Lung microvascular endothelial cell (primary cell): ENCODE measurements around the gene ZNF598. TPM values are rescaled to one million over a fixed set of nuclear protein-coding genes. Genes with fewer than 3 reads are reported as not detected.
A peak's percentile ranks its signal among the peaks of the same experiment; 100 is the strongest.

ENCODE experiments used
- DNase-seq, 2 donors: peaks; one replicate each; pipeline versions ENCODE4 v3.0.0 to v3.0.0-alpha.2; 2010; ENCODE audit warnings: low read depth in 2 of 2
- total RNA-seq: library from RNA; depleted of rRNA; stranded (reverse); fragments of >200 nt; gene quantifications from 2 replicates; pipeline ENCODE4 v1.2.1, GENCODE V29; 2014

The ZNF598 gene
- total RNA-seq, 1 donor from 2014 or later: 9.7 TPM

- DNase-seq: peak; percentile 91 to 96
These were observed 17.5 kb downstream of the ZNF598 start for GRCh38 chr16:1991948-1992703.

DNA sequence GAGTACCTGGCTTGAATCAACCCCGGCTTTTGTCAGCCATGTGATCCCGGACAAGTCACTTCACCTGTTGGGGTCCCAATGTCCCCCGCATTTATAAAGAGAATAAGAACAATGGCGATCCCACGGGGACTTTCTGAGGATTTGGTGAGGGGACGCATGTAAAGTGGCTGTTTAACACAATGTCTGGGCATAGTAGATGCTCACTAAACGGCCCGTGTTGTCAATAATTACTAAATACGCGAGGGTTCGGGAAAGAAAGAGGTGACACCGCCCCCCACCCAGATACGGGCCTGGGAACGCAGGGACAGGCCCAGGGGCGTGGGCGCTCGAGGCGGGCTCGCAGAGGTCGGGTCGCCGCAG lies 18.1 kb downstream of the ZNF598 start:
- no peak for DNase-seq

DNA sequence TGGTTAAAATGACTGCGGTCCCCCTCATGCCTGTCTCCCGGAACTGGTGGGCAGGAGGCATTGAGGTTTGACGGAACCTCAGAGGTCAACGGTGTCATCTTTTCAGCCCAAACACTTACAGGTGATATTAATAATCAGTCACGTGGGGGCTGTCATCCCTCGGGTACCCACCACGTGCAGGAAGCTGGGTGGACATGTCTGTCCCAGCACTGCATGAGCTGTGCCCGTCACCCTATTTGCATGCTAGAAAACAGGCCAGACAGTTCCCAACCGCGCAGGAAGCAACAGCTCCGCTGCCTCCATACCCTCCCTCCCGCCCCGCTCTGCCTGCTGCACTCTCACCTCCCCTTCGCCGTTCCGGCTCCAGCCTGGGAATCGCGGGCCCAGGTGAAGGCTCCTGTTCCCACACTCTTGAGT lies 18.5 kb downstream of the ZNF598 start:
- DNase-seq: no peak

- DNase-seq: no peak
These were observed 19.1 kb downstream of the ZNF598 start for GRCh38 chr16:1990351-1991134.

GRCh38 chr16:1990101-1990350 lies 19.6 kb downstream of the ZNF598 start:
- DNase-seq: no peak

- no peak for DNase-seq
These were observed 20.2 kb downstream of the ZNF598 start, which contains the start of gene SYNGR3 for GRCh38 chr16:1989209-1990100. SYNGR3 (plus strand) TSS chr16:1989970; CDS start chr16:1990103, 133 bp downstream.

GRCh38 chr16:1987198-1987597 lies 22.4 kb downstream of the ZNF598 start:
- no peak for DNase-seq

GRCh38 chr16:1985466-1986150 lies 24.0 kb downstream of the ZNF598 start:
- no peak for DNase-seq

- peak in 1 of 2 donors; percentile 40 for DNase-seq
These were observed 25.0 kb downstream of the ZNF598 start for GRCh38 chr16:1984347-1985225.

DNA sequence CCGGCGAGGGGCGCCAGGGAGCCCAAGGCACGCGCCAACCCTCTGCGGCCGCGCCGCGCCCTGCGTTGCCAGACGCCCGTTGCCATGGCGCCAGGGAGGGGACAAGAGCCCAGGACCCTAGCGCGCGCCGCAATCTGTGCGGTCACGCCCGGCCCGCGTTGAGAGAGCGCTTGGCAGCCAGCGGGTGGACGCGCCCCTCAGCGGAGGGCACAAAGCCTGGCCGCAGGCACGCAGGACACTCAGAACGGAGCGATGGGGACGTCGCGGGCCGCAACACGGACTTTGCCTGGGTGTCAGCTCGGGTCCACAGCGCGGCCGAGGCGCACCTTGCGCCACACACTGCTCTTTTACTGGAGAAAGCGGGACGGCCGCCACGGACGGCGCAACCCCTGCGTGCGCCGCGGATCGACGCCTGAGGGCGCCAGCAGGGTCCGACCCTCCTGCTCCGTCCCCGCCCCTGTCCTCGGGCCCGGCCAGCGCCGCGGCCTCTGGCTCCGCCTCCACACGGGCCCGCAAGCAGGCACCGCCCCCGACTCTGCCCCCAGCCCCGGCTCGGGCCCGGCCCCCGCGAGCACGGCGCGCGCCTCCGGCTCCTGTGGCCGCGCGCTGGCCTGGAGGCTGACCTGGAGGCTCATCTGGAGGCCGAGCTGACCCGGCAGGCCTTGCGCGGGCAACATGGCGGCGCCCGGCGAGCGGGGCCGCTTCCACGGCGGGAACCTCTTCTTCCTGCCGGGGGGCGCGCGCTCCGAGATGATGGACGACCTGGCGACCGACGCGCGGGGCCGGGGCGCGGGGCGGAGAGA lies 25.9 kb downstream of the ZNF598 start, which contains the start of gene GFER:
Gene GFER, plus strand, starts transcription at position 650 of the 803 bp plus-strand sequence. Its CDS starts 26 bp downstream, at position 676.
- peak; percentile 95 to 97 for DNase-seq

- no peak for DNase-seq
These were observed 26.6 kb downstream of the ZNF598 start for GRCh38 chr16:1982991-1983543.

- DNase-seq: no peak
These were observed 27.6 kb downstream of the ZNF598 start for GRCh38 chr16:1982013-1982433.

DNA sequence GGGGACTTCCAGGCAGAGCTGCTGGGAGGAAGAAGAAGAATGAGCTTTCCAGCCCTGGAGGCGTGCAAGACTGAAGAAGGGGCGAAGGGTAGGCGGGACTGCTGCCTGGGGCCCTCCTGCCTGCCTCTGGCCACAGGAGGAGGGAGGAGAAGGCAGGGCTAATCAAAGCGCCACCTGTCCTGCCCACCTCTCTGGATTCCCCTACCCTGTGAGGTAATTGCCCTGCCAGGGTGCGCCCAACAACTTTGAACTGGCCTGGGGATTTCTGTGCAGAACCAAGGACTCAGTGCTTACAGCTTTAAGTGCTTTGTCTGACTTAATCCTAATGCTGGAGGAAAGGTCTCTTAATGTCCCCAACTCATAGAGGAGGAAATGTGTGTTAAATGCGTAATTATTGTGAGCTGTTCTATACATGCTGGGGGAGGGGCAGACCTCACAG lies 28.2 kb downstream of the ZNF598 start, which contains the start of gene NOXO1:
Gene NOXO1, minus strand, starts transcription at position 72 of the 439 bp plus-strand sequence. CDS start 290 bp downstream, outside the sequence.
- DNase-seq: no peak

- no peak for DNase-seq
These were observed 28.9 kb downstream of the ZNF598 start for GRCh38 chr16:1980770-1981087.

GRCh38 chr16:1980030-1980769 lies 29.4 kb downstream of the ZNF598 start:
- DNase-seq: no peak

DNA sequence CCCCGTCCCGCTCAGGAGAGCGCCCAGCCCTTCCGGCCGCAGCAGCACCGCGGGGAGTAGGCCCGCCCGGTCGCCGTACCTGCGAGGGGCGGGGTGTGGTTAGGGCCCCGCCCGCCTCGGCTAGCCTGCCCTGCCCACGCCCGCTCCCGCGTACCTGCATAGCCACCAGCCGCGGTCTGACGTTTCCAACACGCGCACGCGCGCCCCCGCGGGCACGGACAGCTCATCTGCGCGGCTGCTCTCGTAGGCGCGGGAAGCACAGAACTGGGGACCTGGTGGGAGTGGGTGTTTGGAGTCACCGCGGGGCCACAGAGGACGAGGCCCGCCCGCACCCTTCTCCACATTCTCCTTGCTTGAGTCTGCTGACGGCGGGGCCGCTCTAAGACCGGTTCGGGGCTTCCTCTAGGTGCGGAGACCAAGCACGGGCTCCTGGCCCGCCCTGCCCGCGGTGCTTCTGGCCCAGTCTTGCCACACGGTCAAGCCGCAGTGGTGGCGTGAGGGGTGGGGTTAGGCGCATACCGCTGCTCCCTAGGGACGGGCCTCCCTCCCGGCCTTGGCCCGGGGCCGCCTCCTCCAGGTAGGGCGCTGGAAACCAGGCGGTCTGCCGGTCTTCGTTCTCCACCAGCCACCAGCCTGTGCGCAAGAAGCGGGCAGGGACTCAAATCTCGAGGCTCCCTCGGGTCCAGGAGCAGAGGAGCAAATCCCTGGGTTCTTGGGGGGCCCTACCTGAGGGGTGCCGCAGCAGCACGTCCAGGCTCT lies 30.2 kb downstream of the ZNF598 start:
- DNase-seq: no peak

DNA sequence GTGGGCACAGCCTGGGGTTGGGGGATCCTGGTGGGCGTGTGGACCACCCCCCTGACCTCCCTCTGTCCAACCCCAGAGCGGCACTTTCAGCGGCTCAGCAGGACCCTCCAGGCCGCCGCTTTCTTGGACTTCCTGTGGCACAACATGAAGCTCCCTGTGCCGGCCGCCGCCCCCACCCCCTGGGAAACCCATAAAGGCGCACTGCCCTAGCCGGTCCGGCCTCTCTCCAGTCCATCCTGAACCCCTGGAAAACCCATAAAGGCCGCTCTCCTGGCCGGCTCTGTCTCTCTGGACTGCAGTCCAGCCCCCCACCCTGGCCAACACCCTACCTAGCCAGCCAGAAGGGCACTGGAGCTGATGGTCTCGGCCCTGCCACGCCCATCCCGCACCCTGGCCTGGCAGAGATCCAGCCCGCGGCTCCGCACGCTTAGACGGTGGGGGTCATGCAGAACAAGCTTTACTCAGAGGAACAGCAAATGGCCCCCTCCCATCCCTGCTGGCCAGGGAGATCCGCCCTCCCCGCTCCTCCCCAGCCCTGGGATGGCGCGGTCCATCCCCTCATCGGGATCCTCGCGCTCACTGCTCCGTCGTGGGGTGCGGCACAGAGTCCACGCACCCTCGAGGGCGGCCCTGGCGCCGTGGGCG lies 31.0 kb downstream of the ZNF598 start:
- no peak for DNase-seq
